WTC11 (cell line): ENCODE results near the gene SNAP29. TPM values are rescaled to one million over a fixed set of nuclear protein-coding genes. Genes with fewer than 3 reads are reported as not detected.

Experiments
- ATAC-seq: fragments of 200-7000 bp; cut with Tn5 transposase; 2 replicates; pipeline ENCODE4 v1.10.0; 2021; ENCODE audit warnings: mild to moderate bottlenecking, moderate library complexity
- CTCF ChIA-PET: fragments of 300-600 bp; sonication (Branson Sonifier 250); formaldehyde crosslinking; loops from one replicate; lab custom pipeline; 2021; ENCODE audit warnings: antibody characterized with exemption; lab: Charles Lee
- POLR2A ChIA-PET: fragments of 350-600 bp; sonication (Branson Sonifier 250); formaldehyde crosslinking; loops from one replicate; lab custom pipeline; 2021; ENCODE audit warnings: antibody characterized with exemption; lab: Charles Lee
- DNase-seq: peaks from one replicate; pipeline ENCODE4 v3.0.0; 2021; ENCODE audit warnings: low spot score
- H3K27ac Mint-ChIP-seq: 2 replicates; pipeline ENCODE4 v1.8.0; 2021; ENCODE audit warnings: mixed read lengths
- H3K27me3 Mint-ChIP-seq: 2 replicates; pipeline ENCODE4 v1.8.0; 2021; ENCODE audit warnings: low read depth, mild to moderate bottlenecking, moderate library complexity, mixed read lengths
- H3K36me3 Mint-ChIP-seq: 2 replicates; pipeline ENCODE4 v1.8.0; 2021; ENCODE audit warnings: mixed read lengths
- H3K4me1 Mint-ChIP-seq: 2 replicates; pipeline ENCODE4 v1.8.0; 2022; ENCODE audit warnings: mixed read lengths
- H3K4me3 Mint-ChIP-seq: 2 replicates; pipeline ENCODE4 v1.8.0; 2021; ENCODE audit warnings: mild to moderate bottlenecking, moderate library complexity, mixed read lengths
- H3K9me3 Mint-ChIP-seq: 2 replicates; pipeline ENCODE4 v1.8.0; 2021; ENCODE audit warnings: mixed read lengths
- CREM ChIP-seq: sonication (generic); formaldehyde crosslinking; IDR thresholded peaks from 2 replicates; pipeline ENCODE4 v1.8.1; 2022; ENCODE audit warnings: mild to moderate bottlenecking, missing genetic modification reagents, moderate library complexity
- CTCF ChIP-seq: fragments of 200-600 bp; IDR thresholded peaks from 2 replicates; pipeline ENCODE4 v1.8.0; 2022; ENCODE audit warnings: antibody characterized with exemption
- ESRRA ChIP-seq: sonication (generic); formaldehyde crosslinking; IDR thresholded peaks from 2 replicates; pipeline ENCODE4 v1.8.1; 2022; ENCODE audit warnings: mild to moderate bottlenecking, missing genetic modification reagents, borderline replicate concordance
- FOXJ3 ChIP-seq: sonication (generic); formaldehyde crosslinking; IDR thresholded peaks from 2 replicates; pipeline ENCODE4 v1.9.0; 2021; ENCODE audit warnings: missing genetic modification reagents, mild to moderate bottlenecking, borderline replicate concordance
- HMGA2 ChIP-seq: fragments of 250-450 bp; sonication (Bioruptor Pico); IDR thresholded peaks from 2 replicates; pipeline ENCODE4 v1.4.0; 2021; ENCODE audit warnings: mild to moderate bottlenecking, moderate library complexity
- NR3C1 ChIP-seq: sonication (generic); formaldehyde crosslinking; conservative IDR thresholded peaks from 2 replicates; pipeline ENCODE4 v1.8.1; 2023; ENCODE audit warnings: low read depth, mild to moderate bottlenecking, missing genetic modification reagents
- PRRX2 ChIP-seq: fragments of 250-450 bp; sonication (Bioruptor Pico); IDR thresholded peaks from 2 replicates; pipeline ENCODE4 v1.8.0; 2021; ENCODE audit warnings: mild to moderate bottlenecking
- RORB ChIP-seq: fragments of 250-450 bp; sonication (Bioruptor Pico); IDR thresholded peaks from 2 replicates; pipeline ENCODE4 v1.9.0; 2021; ENCODE audit warnings: mild to moderate bottlenecking
- TP53 ChIP-seq: sonication (generic); formaldehyde crosslinking; IDR thresholded peaks from 2 replicates; pipeline ENCODE4 v1.8.1; 2023; ENCODE audit warnings: mild to moderate bottlenecking, missing genetic modification reagents
- ZMAT4 ChIP-seq: fragments of 250-450 bp; sonication (Bioruptor Pico); IDR thresholded peaks from 2 replicates; pipeline ENCODE4 v1.9.0; 2021; ENCODE audit warnings: mild to moderate bottlenecking
- ZNF232 ChIP-seq: sonication (generic); formaldehyde crosslinking; IDR thresholded peaks from 2 replicates; pipeline ENCODE4 v1.8.0; 2022; ENCODE audit warnings: mild to moderate bottlenecking, missing genetic modification reagents
- ZNF423 ChIP-seq: fragments of 250-450 bp; sonication (Bioruptor Pico); IDR thresholded peaks from 2 replicates; pipeline ENCODE4 v2.1.2; 2022; ENCODE audit warnings: mild to moderate bottlenecking, moderate library complexity
- ZNF512 ChIP-seq: sonication (generic); formaldehyde crosslinking; IDR thresholded peaks from 2 replicates; pipeline ENCODE4 v1.8.1; 2022; ENCODE audit warnings: missing genetic modification reagents, borderline replicate concordance
- ZSCAN18 ChIP-seq: fragments of 250-450 bp; sonication (Bioruptor Pico); IDR thresholded peaks from 2 replicates; pipeline ENCODE4 v2.1.2; 2022; ENCODE audit warnings: mild to moderate bottlenecking, moderate library complexity
- total RNA-seq: library from RNA; stranded (reverse); gene quantifications from 3 replicates; pipeline ENCODE4 v1.2.3, GENCODE V29; 2021
- TF ChIP-seq, protein P1 (sequence below): sonication (generic); formaldehyde crosslinking; IDR thresholded peaks from 2 replicates; pipeline ENCODE4 v1.8.0; 2022; ENCODE audit warnings: missing genetic modification reagents
- TF ChIP-seq, protein P2 (sequence below): sonication (generic); formaldehyde crosslinking; IDR thresholded peaks from 2 replicates; pipeline ENCODE4 v1.8.1; 2022; ENCODE audit warnings: mild to moderate bottlenecking, moderate library complexity, missing genetic modification reagents
- TF ChIP-seq, protein P3 (sequence below): sonication (generic); formaldehyde crosslinking; IDR thresholded peaks from 2 replicates; pipeline ENCODE4 v1.8.0; 2022; ENCODE audit warnings: mild to moderate bottlenecking, missing genetic modification reagents
- TF ChIP-seq, protein P4 (sequence below): sonication (generic); formaldehyde crosslinking; IDR thresholded peaks from 2 replicates; pipeline ENCODE4 v1.8.1; 2023; ENCODE audit warnings: mild to moderate bottlenecking, missing genetic modification reagents, moderate library complexity
- TF ChIP-seq, protein P5 (sequence below): sonication (generic); formaldehyde crosslinking; IDR thresholded peaks from 2 replicates; pipeline ENCODE4 v1.8.0; 2023; ENCODE audit warnings: missing genetic modification reagents, mild to moderate bottlenecking, borderline replicate concordance

Gene SNAP29
- total RNA-seq, 1 experiment from 2014 or later, result 14.7 TPM

DNA sequence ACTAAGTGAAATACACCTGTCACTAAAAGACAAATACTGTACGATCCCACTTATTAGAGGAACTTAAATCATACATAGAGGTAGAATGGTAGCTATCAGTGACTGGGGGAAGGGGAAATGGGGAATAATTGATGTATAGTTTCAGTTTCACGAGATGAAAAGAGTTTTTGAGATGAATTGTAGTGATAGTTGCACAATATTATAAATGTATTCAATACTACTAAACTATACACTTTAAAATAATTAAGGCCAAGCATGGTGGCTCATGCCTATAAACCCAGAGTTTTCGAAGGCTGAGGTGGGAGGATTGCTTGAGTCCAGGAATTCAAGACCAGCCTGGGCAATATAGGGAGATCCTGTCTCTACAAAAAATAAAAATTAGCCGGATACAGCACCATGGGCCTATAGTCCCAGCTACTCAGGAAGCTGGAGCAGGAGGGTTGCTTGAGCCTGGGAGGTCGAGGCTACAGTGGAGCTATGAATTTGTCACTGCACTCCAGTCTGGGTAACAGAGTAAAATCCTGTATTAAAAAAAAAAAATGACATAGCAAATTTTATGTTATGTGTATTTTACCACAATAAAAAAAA, 44.5 kb upstream of the SNAP29 start:
- ChIA-PET POLR2A (no interaction called here), CTCF (interaction anchor here (1.2 to 1.4 kb wide), 4 partner anchors 10 to 168 kb away, joined by 3 to 6 read pairs (median 4); partner anchors contain the start of gene LZTR1)
- Mint-ChIP-seq H3K4me1 (no peaks in the 10 kb centered on the region), H3K9me3 (no peaks in the 10 kb centered on the region), H3K27me3 (no peaks in the 10 kb centered on the region), H3K36me3 (peaks cover 19% of the 10 kb centered on the region), H3K4me3 (no peak overlapping the region), H3K27ac (no peak overlapping the region)
- ATAC-seq (no peak), DNase-seq (no peak)
- TF ChIP-seq CTCF, result no peak
- TF ChIP-seq ESRRA (CRISPR knock-in tag), result no peak
- TF ChIP-seq, protein P1, sequence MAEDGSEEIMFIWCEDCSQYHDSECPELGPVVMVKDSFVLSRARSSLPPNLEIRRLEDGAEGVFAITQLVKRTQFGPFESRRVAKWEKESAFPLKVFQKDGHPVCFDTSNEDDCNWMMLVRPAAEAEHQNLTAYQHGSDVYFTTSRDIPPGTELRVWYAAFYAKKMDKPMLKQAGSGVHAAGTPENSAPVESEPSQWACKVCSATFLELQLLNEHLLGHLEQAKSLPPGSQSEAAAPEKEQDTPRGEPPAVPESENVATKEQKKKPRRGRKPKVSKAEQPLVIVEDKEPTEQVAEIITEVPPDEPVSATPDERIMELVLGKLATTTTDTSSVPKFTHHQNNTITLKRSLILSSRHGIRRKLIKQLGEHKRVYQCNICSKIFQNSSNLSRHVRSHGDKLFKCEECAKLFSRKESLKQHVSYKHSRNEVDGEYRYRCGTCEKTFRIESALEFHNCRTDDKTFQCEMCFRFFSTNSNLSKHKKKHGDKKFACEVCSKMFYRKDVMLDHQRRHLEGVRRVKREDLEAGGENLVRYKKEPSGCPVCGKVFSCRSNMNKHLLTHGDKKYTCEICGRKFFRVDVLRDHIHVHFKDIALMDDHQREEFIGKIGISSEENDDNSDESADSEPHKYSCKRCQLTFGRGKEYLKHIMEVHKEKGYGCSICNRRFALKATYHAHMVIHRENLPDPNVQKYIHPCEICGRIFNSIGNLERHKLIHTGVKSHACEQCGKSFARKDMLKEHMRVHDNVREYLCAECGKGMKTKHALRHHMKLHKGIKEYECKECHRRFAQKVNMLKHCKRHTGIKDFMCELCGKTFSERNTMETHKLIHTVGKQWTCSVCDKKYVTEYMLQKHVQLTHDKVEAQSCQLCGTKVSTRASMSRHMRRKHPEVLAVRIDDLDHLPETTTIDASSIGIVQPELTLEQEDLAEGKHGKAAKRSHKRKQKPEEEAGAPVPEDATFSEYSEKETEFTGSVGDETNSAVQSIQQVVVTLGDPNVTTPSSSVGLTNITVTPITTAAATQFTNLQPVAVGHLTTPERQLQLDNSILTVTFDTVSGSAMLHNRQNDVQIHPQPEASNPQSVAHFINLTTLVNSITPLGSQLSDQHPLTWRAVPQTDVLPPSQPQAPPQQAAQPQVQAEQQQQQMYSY (CRISPR knock-in tag), result no peak
- TF ChIP-seq TP53 (CRISPR knock-in tag), result no peak
- TF ChIP-seq RORB, result no peak
- no peak for TF ChIP-seq PRRX2 (CRISPR knock-in tag)
- TF ChIP-seq NR3C1 (CRISPR knock-in tag), result no peak
- no peak for TF ChIP-seq ZNF232
- TF ChIP-seq, protein P2, sequence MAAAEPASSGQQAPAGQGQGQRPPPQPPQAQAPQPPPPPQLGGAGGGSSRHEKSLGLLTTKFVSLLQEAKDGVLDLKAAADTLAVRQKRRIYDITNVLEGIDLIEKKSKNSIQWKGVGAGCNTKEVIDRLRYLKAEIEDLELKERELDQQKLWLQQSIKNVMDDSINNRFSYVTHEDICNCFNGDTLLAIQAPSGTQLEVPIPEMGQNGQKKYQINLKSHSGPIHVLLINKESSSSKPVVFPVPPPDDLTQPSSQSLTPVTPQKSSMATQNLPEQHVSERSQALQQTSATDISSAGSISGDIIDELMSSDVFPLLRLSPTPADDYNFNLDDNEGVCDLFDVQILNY (CRISPR knock-in tag), result no peak
- TF ChIP-seq ZMAT4 (CRISPR knock-in tag), result no peak
- TF ChIP-seq, protein P3, sequence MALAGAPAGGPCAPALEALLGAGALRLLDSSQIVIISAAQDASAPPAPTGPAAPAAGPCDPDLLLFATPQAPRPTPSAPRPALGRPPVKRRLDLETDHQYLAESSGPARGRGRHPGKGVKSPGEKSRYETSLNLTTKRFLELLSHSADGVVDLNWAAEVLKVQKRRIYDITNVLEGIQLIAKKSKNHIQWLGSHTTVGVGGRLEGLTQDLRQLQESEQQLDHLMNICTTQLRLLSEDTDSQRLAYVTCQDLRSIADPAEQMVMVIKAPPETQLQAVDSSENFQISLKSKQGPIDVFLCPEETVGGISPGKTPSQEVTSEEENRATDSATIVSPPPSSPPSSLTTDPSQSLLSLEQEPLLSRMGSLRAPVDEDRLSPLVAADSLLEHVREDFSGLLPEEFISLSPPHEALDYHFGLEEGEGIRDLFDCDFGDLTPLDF (CRISPR knock-in tag), result no peak
- TF ChIP-seq, protein P4, sequence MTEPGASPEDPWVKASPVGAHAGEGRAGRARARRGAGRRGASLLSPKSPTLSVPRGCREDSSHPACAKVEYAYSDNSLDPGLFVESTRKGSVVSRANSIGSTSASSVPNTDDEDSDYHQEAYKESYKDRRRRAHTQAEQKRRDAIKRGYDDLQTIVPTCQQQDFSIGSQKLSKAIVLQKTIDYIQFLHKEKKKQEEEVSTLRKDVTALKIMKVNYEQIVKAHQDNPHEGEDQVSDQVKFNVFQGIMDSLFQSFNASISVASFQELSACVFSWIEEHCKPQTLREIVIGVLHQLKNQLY (CRISPR knock-in tag), result no peak
- TF ChIP-seq, protein P5, sequence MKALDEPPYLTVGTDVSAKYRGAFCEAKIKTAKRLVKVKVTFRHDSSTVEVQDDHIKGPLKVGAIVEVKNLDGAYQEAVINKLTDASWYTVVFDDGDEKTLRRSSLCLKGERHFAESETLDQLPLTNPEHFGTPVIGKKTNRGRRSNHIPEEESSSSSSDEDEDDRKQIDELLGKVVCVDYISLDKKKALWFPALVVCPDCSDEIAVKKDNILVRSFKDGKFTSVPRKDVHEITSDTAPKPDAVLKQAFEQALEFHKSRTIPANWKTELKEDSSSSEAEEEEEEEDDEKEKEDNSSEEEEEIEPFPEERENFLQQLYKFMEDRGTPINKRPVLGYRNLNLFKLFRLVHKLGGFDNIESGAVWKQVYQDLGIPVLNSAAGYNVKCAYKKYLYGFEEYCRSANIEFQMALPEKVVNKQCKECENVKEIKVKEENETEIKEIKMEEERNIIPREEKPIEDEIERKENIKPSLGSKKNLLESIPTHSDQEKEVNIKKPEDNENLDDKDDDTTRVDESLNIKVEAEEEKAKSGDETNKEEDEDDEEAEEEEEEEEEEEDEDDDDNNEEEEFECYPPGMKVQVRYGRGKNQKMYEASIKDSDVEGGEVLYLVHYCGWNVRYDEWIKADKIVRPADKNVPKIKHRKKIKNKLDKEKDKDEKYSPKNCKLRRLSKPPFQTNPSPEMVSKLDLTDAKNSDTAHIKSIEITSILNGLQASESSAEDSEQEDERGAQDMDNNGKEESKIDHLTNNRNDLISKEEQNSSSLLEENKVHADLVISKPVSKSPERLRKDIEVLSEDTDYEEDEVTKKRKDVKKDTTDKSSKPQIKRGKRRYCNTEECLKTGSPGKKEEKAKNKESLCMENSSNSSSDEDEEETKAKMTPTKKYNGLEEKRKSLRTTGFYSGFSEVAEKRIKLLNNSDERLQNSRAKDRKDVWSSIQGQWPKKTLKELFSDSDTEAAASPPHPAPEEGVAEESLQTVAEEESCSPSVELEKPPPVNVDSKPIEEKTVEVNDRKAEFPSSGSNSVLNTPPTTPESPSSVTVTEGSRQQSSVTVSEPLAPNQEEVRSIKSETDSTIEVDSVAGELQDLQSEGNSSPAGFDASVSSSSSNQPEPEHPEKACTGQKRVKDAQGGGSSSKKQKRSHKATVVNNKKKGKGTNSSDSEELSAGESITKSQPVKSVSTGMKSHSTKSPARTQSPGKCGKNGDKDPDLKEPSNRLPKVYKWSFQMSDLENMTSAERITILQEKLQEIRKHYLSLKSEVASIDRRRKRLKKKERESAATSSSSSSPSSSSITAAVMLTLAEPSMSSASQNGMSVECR (CRISPR knock-in tag), result no peak
- no peak for TF ChIP-seq ZNF512 (CRISPR knock-in tag)
- TF ChIP-seq CREM (CRISPR knock-in tag), result no peak
- TF ChIP-seq ZSCAN18, result no peak
- no peak for TF ChIP-seq ZNF423
- TF ChIP-seq HMGA2 (CRISPR knock-in tag), result no peak
- no peak for TF ChIP-seq FOXJ3 (CRISPR knock-in tag)
